ENCODE measurements around the gene C13orf42. TPM values are rescaled to one million over a fixed set of nuclear protein-coding genes. Genes with fewer than 3 reads are reported as not detected.

Gene C13orf42
- total RNA-seq, 1 donor from 2014 or later, result not detected

DNA sequence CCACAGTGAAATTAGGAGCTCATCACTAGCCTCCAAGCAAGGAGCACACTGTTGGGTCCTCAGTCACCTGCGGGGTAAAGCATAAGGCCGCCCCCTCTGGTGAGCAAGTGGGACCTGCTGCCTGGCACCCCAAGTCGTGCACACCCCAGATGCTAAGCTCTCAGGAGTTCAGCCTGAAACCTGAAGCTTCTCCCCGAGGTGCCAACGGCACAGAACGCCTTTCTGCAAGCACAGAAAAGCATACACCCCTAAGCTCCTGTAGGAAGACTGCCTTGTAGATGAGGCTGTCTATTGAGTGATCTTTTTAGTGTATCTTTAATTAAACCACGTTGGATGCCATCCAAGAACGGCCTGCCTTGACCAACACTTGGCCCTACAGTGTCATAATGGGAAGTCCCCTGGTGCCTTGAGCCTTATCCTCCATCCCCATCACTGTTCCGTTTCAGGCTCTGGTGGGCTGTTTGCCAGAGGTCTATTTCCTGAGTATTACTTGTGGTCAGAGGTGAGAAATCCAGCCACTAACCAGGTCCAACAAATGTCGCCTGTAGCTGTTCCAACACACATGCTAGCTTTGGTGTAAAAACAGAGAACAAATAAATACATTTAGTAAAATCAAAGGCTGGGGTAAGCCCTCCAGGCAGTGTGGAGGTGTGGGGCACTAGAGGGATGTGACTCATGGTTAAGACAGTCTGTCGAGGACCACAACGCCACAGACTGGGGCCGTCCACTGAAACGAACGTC, 44.8 kb downstream of the C13orf42 start:
- DNase-seq (ENCODE audit: low spot score), result no peak

GRCh38 chr13:51065372-51066090, 45.5 kb downstream of the C13orf42 start:
- DNase-seq (ENCODE audit: low spot score), result no peak

- no peak for DNase-seq (ENCODE audit: low spot score)
Observed at GRCh38 chr13:51064753-51065152, 46.3 kb downstream of the C13orf42 start.

DNA sequence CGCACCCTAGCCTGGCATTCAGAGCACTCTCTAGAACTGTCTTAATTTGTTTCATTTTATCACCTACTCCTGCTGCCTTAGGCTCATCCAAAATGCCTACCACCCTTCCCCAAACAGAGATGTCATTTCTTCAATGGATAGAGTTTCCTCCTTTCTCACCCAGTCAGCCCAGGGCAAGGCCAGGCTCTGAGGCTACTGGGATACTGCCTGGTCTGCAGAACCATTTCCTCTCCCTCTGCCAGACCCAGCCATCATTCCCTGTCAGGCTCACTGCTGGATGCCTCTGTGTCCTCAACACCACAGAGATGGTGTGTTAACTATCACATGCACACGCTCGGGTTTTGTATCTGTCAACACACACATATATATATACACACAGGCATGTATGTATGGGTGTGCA, 47.2 kb downstream of the C13orf42 start:
- DNase-seq (ENCODE audit: low spot score), result no peak

DNA sequence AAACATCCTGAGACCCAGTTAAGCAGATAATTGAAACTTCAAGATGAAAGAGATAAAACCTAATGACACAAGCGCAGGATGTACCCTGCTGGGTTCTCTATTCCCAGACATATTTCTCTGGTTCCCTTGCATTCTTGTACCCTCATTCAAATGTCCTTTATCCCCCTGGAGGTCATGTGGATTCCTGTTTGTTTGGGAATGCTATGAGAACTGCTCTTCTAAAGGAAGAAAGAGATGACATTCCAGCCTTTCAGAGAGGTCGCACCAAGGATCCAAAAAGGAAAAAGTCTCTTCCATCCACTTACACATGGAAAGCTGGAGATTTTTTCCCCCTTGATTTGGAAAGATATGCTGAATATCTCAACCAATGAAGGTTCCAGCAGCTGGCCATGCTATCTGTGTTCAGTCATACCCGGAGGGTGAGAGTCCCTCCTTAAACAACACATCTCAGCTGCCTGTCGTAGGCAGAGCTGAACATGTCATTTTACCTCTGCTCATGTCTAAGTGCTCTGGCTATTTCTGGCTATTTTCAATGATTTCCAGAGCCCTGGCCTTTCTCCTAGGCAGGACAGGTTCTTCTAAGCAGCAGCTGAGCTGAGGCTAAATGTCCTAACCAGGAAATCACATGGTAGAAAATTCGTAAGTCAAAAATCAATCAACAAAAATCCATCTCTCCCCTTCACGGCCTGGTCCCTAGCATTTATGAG, 52.5 kb downstream of the C13orf42 start:
- DNase-seq (ENCODE audit: low spot score), result no peak

DNA sequence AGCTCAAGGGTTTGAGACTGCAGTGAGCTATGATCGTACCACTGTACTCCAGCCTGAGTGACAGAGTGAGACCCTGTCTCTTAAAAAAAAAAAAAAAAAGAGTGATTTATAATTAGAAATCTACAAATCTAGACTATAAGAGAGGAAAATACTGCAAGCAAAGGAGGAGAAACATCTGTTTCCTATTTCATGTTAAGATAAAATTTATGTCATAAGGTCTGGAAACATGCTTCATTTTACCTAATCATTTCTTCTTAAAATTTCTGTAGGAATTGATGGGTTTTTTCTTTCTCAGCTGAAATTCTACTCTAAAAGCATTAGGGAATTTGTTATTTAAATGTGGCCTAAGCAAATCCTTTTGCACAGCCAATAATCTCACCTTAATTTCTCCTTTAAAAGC, 53.2 kb downstream of the C13orf42 start:
- DNase-seq (ENCODE audit: low spot score), result no peak

DNA sequence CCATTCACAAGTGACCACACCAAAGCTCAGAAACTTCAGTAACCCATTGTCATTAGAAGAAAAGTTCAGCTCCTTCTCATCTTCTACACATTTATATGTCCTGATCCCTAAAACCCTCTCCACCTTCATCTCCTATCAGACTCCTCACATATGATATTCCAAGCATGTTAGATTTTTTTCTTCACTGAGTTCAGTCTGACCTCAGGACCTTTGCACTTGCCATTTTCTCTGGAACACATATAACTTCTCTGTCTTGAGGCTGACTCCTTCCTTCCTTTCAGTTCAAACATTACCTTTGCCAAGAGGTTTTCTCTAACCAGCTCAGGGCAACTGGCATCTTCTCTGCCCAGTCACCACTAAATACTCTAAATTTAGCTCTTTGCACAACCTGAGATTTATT, 54.1 kb downstream of the C13orf42 start:
- no peak for DNase-seq (ENCODE audit: low spot score)

DNA sequence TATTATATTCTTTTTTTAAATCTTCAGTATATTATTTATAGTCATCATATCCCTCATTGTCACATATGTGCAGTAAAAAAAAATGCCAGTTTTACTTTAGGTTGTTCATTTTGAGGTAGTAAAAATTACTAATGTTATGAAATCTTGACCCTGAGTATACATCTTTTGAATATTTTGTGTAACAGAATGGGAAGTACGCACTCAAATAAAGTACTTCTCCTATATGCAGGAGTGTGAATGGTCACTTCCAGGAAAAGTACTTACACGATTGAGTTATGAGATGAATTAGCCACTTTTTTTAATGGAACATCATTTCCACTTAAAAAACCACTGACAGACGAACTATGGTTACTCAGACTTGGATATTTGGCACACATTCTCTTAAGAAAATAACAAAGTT, 58.5 kb downstream of the C13orf42 start:
- DNase-seq (ENCODE audit: low spot score), result no peak

DNA sequence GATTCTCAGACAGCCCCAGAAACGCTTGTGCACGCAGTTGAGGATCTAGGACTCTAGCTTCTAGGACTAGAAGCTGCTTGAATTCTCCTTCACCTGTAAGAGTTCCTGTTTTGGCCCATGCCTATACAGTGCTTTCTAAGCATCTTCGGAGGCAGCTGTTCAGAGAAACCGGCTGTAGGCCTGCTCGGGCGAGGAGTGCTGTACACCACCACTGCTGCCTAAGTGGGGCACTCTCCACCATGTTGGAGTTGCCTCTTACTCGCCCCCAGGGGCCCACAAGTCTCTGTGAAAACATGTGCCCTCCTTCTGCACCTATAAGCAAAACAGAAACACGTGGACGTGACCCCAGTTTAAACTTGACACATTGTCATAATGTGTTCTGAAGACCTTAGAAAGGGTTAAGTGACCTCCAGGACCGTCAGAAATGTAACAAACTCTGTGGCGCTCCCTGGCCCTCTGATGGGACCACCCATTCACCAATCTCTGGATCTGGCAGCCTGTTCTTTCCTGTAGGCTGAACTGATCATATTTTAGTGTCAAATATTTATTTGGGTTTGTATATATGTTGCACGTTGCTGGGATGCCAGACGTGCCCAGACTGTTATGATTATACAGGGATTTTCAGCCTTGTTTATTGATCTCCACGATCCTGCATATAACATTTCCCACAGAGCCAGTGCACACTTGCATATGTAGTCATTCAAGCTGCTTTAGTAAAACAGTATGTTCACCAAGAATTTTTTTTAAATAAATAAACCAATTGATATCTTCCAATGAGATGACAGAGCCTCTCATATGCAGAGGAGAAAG, 60.8 kb downstream of the C13orf42 start:
- DNase-seq (ENCODE audit: low spot score), result no peak

GRCh38 chr13:51048616-51049015, 62.5 kb downstream of the C13orf42 start:
- no peak for DNase-seq (ENCODE audit: low spot score)

DNA sequence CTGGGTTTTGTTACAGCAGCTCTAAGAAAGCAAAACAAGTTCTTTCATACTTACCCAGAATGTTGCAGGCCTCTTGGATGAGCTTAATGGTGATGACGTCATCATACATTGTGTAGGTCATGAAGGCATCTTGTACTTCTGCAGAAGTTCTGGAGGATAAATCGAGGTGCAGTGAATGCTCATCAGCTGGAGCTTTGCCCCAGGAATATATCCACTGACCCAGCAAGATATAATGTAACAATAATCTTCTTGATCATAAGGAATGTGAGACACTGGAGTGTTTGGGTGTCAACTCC, 63.0 kb downstream of the C13orf42 start:
- no peak for DNase-seq (ENCODE audit: low spot score)

DNA sequence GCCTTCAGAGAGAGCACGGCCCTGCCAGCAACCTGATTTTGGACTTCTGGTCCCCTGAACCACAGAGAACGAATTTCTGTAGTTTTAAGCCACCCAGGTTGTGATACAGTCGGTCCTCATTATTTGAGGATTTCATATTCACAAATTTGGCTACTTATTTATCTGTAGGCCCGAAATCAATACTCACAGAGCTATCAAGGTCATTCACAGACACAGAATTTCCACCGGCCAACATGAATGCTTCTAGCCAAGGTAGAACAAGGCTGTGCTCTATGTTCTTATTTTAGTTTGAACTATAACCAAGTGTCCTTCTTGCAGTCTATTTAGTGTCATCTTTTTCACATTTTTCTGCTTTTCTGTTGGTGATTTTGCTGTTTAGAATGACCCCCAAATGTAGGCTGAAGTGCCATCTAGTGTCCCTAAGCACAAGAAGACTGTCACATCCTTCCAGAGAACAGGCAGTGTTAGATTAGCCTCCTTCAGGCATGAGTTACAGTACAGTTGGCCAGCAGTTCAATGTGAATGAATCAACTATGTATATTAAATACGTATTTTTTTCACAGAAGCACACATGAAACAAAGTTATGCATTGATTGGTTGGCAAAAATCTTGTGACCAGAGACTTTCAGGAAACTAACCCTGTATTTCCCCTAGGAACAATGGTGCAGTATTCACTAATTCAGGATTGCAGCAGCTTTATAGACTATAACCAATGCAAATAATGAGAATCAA, 63.5 kb downstream of the C13orf42 start:
- DNase-seq (ENCODE audit: low spot score), result no peak

- DNase-seq (ENCODE audit: low spot score), result no peak
Observed at GRCh38 chr13:51045451-51045850, 65.6 kb downstream of the C13orf42 start.

- no peak for DNase-seq (ENCODE audit: low spot score)
Observed at GRCh38 chr13:51044023-51044665, 66.9 kb downstream of the C13orf42 start.

- no peak for DNase-seq (ENCODE audit: low spot score)
Observed at GRCh38 chr13:51043310-51043709, 67.8 kb downstream of the C13orf42 start.

DNA sequence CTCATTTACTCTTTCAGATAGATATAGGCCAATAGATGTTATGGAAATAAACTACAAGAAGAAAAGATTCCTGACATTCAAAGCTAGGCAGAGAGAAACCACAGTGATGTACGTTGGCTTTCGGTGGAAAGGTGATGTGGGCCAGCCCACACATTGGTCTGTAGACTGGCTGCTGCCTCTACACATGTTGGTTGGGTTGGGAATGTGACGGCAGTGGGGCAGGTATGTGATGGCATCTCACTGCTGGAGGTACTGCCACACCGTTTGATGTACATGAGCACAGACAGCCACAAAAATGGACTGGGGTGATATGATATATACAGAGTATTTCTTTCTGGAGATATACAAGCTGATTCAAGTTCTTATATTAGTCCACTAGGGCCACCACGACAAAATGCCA, 69.4 kb downstream of the C13orf42 start:
- no peak for DNase-seq (ENCODE audit: low spot score)

DNA sequence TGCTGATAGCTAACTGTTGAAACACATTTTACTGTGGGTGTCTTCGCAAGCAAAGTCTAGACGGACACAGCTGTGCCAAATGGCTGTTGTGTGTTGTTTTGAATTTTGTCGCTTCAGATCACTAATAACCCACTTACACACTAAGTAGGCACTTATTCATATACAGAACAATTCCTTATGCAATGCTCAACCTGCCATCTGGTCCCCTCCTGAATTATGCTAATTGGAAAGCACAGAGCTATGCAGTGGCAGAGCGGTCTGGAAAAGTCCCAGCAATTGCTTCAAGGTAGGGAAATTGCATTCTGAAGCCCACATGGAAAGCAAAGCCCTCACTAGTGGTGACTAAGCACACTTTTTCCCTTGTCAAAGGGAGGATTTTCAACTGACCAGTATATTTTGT, 69.9 kb downstream of the C13orf42 start:
- DNase-seq (ENCODE audit: low spot score), result no peak

- DNase-seq (ENCODE audit: low spot score), result no peak
Observed at GRCh38 chr13:51040431-51040830, 70.6 kb downstream of the C13orf42 start.

DNA sequence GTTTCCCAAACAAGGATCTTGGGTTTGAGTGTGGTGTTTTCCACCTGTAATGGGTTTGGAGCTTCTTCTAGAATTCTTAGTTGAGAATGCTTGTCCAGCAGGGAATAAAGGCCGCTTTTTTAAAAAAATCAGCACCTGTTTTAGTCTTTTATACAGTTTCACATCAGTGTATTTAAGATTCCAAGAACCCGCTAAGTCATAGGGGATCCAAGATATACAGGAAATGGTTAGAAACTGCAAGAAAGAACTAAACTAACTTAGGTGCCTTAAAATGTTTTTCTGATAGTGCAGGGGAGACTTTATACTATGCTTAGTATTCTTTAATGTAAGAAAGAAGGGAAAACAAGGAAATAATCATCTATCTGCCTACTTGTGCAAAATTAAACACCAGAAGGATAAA, 74.7 kb downstream of the C13orf42 start:
- DNase-seq (ENCODE audit: low spot score), result no peak

DNA sequence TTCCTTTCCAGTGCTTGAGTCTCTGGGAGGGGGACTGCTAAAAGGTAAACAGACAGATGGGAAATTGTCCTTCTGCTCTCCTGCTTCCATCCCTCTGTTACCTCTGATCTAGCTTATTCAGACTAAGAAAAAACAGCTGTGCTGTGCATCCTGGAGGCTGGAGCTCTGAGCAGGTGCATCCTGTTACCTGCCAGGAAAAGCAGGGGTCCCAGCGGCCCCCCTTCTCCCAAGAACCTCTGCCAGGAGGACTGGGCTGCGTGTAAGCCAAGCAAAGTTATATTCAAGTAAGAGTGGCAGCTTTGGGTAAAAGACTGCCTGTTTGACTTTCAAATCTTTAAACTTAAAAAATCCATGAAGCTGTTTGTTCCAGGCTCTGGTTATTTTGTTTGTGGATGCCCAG, 75.1 kb downstream of the C13orf42 start:
- no peak for DNase-seq (ENCODE audit: low spot score)

Data from mesenteric fat pad (tissue), 1 donor.